ENCODE measurements around the gene CD79A.

CD79A gene

DNA sequence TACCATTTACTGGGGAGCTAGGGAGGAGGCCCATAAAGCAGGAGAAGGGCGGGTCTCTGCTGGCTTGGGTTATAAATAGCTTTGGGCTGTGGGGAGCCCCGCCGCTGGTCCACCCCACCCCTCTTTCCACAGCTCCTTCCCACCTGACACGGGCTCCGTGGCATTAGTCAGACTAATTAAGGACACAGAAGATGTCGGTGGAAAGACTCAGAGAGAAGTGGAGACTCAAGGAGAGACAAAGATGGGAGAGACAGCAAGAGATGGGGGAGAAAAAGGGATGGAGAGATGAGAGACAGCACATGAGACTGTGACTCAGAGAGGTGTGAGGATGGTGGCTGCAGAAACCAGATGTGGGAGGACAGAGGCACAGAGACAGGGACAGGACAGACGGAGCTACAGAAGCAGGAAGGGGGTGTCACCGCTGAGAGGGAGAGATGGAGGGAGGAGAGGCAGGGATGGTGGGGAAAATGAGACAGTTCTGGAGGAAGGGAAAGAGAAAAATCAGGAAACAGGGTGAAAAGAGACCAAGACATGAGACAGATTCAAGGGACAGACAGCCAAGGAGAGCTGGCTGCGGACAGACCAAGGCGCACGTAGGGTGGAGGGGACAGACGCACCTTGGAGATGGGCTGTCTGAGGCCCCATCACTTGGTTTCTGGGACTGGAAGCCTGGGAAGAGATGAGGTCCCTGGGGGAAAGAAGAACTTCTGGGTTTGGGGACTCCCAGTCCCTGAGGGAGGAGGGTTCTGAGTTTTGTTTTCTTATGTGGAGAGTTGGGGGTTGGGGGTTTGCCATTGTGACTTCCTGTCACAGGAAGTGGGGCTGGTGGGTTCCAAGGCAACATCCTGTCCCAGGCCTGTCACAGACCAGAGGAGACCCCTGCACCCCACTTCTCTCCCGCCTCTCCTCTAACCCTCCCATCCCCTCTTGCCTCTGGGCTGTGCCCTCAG is 10.0 kb downstream of the CD79A start:
- FAIRE-seq = no peak

DNA sequence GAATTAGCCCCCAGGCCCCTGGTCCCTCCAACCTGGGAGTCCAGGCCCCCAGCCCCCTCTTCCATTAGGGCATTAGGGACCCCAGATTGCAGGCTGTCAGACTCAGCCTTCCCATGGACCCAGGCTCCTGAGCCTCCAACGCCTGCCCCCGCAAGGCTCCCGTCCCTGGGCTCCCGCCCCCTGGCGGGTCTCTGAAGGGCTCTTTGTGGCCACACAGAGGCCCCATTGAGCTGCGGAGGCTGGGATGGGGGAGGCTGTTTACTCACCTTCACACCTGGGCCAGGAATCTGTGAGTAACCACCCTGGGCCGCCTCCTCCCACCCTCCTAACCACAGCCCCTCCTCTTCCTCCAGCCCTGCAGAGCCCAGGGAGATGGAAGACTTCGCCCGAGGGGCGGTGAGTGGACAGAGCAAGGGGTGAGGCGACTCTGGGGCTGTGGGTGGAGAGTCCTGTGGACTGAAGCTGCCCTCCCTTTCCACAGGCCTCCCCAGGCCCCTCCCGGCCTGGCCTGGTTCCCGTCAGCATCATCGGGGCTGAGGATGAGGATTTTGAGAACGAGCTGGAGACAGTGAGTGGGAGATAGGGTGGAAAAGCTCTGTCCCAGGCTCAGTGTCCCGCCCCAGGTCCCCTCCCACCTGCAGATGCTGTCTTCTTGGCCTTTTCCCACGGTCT is 10.8 kb downstream of the CD79A start:
- no peak for FAIRE-seq

- no peak for FAIRE-seq
These were observed 11.8 kb downstream of the CD79A start for GRCh38 chr19:41888926-41889325.

DNA sequence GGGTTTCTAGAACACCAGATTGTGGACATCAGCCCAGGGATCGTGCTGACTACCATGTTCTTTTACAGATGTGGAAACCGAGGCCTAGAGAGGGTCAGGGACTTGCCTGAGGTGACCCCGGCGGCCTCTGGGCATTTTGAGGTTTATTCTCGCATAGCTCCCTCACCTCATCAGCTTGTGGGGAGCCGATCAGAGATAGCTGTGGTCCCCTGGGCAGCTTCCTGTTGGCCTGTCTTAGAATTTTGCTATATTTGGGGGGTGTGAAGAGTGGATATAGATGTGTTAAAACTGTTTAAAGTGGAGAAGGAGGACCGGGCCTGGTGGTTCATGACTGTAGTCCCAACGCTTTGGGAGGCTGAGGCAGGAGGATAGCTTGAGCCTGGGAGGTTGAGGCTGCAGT is 12.8 kb downstream of the CD79A start:
- no peak for FAIRE-seq

DNA sequence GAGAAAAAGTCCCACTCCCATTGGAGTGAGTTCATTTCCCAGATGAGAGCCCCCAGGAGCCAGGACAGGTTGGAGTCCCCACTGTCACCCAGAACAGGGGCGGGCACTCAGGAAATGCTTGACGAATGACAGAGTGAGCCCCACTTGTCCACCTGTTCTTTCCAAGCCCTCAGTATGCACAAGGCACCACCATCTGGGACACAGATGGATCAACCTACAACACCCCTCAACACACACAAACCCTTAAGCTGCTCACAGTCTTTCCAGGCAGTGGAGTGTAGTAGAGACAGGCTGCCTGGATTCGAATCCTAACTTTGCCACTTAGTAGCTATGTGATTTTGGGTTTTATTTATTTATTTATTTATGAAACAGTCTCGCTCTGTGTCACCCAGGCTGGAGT is 13.9 kb downstream of the CD79A start:
- FAIRE-seq = no peak

GRCh38 chr19:41892173-41892902 is 15.3 kb downstream of the CD79A start:
- FAIRE-seq = no peak

GRCh38 chr19:41893899-41894298 is 16.8 kb downstream of the CD79A start:
- FAIRE-seq = no peak

DNA sequence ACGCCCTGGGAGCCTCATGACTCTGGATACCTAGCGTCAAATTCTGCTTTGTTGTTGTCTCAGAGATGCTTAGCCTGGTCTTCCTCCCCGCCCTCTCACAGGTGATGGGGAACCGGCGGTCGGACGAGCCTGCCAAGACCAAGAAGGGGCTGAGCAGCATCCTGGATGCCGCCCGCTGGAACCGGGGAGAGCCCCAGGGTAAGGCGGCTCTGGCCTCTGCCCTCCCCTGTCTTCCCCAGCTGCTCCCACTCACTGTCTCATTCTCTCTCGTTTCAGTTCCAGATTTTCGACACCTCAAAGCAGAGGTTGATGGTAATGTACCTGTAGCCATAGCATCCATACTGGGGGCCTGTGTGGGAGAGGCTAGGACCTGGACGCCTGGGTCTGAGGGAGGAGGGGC is 17.3 kb downstream of the CD79A start:
- FAIRE-seq = no peak

GRCh38 chr19:41895745-41896580 is 18.9 kb downstream of the CD79A start:
- no peak for FAIRE-seq

DNA sequence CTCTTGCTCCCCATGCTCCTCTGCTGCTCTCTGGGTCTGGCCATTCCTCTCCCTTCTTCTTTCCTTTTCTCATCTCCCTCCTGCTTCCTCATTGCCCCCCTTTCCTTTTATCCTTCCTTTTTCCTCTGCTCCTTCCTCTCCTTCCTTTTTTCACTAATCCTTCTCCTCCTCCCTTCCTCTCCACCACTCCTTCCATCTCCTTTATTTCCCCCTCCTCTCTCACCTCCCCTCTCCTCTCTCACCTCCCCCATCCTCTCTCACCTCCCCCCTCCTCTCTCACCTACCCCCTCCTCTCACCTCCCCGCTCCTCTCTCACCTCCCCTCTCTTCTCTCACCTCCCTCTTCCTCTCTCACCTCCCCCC is 19.5 kb downstream of the CD79A start:
- no peak for FAIRE-seq

- FAIRE-seq = no peak
These were observed 20.1 kb downstream of the CD79A start for GRCh38 chr19:41897181-41897580.

DNA sequence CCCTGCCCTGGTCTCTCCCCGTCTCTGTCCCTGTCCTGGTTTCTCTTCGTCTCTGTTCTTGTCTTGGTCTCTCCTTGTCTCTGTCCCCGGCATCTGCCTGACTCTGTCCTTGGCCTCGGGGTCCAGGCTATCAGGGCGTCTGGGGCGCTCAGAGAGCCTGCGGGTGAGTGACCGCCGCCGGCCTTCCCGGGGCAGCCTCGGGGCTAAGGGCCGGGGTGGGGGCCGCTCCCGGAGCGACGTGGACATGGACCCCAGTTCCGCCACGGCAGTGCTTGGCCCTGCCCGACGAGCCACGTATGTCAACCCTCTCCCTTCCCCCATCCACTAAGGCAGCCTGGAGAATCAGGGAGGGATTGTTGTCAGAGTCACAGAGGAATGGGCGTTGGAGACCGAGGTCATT is 20.7 kb downstream of the CD79A start:
- no peak for FAIRE-seq

GRCh38 chr19:41898235-41898634 is 21.2 kb downstream of the CD79A start:
- FAIRE-seq = no peak

DNA sequence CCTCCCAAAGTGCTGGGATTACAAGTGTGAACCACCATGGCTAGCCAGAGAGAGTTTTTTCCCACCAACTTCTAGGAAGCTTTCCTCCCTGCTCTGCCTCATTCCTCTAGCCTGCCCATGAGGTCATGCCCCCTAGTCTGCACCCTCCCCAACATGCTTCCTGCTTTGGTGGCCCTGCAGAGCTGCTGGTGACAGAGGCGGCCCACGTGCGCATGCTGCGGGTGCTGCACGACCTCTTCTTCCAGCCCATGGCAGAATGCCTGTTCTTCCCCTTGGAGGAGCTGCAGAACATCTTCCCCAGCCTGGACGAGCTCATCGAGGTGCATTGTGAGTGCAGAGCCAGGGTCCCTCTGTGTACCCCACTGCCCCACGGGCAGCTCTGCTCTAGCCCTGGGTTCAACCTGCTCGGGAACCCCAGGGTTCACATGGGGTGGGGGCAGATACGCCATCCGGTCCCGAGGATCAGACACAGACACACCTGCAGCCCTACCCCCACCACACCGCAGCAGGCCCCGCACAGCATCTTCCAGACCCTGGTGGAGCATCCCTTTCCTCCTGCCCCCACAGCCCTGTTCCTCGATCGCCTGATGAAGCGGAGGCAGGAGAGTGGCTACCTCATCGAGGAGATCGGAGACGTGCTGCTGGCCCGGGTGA is 24.8 kb downstream of the CD79A start:
- no peak for FAIRE-seq

GRCh38 chr19:41902594-41902993 is 25.5 kb downstream of the CD79A start:
- FAIRE-seq = no peak

- FAIRE-seq = no peak
These were observed 26.3 kb downstream of the CD79A start for GRCh38 chr19:41903193-41903953.

DNA sequence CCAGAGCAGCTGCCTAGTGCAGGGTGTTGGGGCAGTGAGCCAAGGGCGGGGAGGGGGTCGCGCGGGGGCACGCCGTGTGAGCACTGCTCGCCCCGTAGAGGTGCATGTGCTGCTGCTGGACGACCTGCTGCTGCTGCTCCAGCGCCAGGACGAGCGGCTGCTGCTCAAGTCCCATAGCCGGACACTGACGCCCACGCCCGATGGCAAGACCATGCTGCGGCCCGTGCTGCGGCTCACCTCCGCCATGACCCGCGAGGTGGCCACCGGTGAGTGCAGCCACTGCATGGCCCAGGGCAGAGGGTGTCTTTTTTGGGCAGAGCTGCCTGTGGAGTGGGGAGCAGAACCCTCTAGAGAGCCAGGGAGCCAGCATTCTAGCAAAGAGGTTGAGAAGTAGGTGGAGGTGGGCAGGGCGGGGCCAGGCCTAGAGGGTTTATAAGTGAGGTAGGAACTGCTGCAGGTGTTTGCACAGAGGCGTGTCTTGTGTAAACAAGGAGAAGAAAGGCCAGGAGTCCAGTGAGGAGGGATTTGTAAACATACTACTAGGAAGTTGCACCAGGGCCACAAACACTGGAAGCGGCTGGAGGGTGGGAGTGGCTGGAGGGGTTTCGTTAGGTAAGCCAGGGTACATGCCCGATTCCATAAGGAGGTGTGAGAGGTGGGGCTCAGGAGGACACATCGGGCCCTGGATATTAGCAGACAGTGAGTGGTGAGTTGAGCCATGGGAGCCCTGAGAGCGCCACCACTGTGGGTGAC is 27.2 kb downstream of the CD79A start:
- FAIRE-seq = no peak

GRCh38 chr19:41905273-41906002 is 28.4 kb downstream of the CD79A start:
- no peak for FAIRE-seq

DNA sequence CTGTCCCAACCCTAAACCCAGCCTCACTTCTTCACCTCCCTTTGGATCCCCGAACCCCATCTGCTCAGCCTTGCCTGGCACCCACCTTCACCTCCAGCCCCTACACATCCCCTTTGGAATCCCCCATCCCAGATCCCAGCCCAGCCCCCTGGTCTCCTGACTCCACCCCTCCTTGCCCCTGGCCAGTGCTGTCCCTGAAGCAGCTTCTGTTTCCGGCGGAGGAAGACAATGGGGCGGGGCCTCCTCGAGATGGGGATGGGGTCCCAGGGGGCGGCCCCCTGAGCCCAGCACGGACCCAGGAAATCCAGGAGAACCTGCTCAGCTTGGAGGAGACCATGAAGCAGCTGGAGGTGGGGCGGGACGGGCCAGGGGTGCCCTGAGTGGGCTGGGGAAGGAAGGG is 29.2 kb downstream of the CD79A start:
- FAIRE-seq = no peak
